ENCODE measurements around the gene SLC17A2. TPM values are rescaled to one million over a fixed set of nuclear protein-coding genes. Genes with fewer than 3 reads are reported as not detected.
"Not testable (repeated sequence)": the region's sequence is repeated elsewhere in the genome, so short reads cannot be mapped to it uniquely, and the experiment has no call there.

Gene SLC17A2
- total and polyA plus RNA-seq, 2 of the 13 experiments (the other 11 are each of a cell fraction or from before 2014, with no cell fraction given) = 11.2 to 32.4 TPM

- intact Hi-C loops (cut with micrococcal nuclease; ENCODE audit: unreplicated experiment) = loop anchor here (1.0 kb wide), 1 partner anchor 16 kb away; no protein-coding TSS in a partner anchor
- CTCF ChIA-PET (ENCODE audit: low intra/inter-chr PET ratio, low total read pairs) = not testable (repeated sequence)
- TF ChIP-seq ZBTB38 (CRISPR knock-in tag; IDR thresholded peaks at IDR 0.05) (peak; percentile 98), EEA1 (CRISPR knock-in tag; IDR thresholded peaks at IDR 0.05; ENCODE audit: borderline replicate concordance) (peak; percentile 56; the same call in 1 of the 2 replicates), SRY (CRISPR knock-in tag; IDR thresholded peaks at IDR 0.05) (peak; percentile 23; the same call in 1 of the 2 replicates), RXRA (CRISPR knock-in tag; IDR thresholded peaks at IDR 0.05) (0 out of 2 replicates have a peak, but pooled peaks have one; percentile 16), ZNF737 (CRISPR knock-in tag; IDR thresholded peaks at IDR 0.05; ENCODE audit: borderline replicate concordance) (peak; percentile 82; the same call in 1 of the 2 replicates), ZFY (CRISPR knock-in tag; IDR thresholded peaks at IDR 0.05) (peak; percentile 19; the same call in 1 of the 2 replicates), ZNF598 (CRISPR knock-in tag; IDR thresholded peaks at IDR 0.05; ENCODE audit: borderline replicate concordance) (0 out of 2 replicates have a peak, but pooled peaks have one; percentile 68), WIZ (CRISPR knock-in tag; IDR thresholded peaks at IDR 0.05) (peak; percentile 23; the same call in 1 of the 2 replicates), ZNF687 (CRISPR knock-in tag; IDR thresholded peaks at IDR 0.05) (peak; percentile 68), ARHGAP35 (CRISPR knock-in tag; IDR thresholded peaks at IDR 0.05; ENCODE audit: borderline replicate concordance) (0 out of 2 replicates have a peak, but pooled peaks have one; percentile 44), ZNF891 (CRISPR knock-in tag; IDR thresholded peaks at IDR 0.05) (peak; percentile 73; the same call in 1 of the 2 replicates), ZNF44 (CRISPR knock-in tag; IDR thresholded peaks at IDR 0.05) (0 out of 2 replicates have a peak, but pooled peaks have one; percentile 36), NFKB2 (CRISPR knock-in tag; IDR thresholded peaks at IDR 0.05; ENCODE audit: borderline replicate concordance) (0 out of 2 replicates have a peak, but pooled peaks have one; percentile 19), SALL1 (CRISPR knock-in tag; IDR thresholded peaks at IDR 0.05) (peak; percentile 39; the same call in 1 of the 2 replicates)
- TF ChIP-seq, protein P1, sequence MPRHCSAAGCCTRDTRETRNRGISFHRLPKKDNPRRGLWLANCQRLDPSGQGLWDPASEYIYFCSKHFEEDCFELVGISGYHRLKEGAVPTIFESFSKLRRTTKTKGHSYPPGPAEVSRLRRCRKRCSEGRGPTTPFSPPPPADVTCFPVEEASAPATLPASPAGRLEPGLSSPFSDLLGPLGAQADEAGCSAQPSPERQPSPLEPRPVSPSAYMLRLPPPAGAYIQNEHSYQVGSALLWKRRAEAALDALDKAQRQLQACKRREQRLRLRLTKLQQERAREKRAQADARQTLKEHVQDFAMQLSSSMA (CRISPR knock-in tag; IDR thresholded peaks at IDR 0.05) = peak; percentile 48; the same call in 1 of the 2 replicates
- TF ChIP-seq, protein P2, sequence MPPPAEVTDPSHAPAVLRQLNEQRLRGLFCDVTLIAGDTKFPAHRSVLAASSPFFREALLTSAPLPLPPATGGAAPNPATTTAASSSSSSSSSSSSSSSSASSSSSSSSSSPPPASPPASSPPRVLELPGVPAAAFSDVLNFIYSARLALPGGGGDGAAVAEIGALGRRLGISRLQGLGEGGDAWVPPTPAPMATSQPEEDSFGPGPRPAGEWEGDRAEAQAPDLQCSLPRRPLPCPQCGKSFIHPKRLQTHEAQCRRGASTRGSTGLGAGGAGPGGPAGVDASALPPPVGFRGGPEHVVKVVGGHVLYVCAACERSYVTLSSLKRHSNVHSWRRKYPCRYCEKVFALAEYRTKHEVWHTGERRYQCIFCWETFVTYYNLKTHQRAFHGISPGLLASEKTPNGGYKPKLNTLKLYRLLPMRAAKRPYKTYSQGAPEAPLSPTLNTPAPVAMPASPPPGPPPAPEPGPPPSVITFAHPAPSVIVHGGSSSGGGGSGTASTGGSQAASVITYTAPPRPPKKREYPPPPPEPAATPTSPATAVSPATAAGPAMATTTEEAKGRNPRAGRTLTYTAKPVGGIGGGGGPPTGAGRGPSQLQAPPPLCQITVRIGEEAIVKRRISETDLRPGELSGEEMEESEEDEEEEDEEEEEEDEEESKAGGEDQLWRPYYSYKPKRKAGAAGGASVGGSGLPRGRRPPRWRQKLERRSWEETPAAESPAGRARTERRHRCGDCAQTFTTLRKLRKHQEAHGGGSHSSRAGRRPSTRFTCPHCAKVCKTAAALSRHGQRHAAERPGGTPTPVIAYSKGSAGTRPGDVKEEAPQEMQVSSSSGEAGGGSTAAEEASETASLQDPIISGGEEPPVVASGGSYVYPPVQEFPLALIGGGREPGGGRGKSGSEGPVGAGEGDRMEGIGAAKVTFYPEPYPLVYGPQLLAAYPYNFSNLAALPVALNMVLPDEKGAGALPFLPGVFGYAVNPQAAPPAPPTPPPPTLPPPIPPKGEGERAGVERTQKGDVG (CRISPR knock-in tag; IDR thresholded peaks at IDR 0.05; ENCODE audit: borderline replicate concordance) = peak; percentile 76; the same call in 1 of the 2 replicates
Observed at GRCh38 chr6:25929785-25930184, 706 bp downstream of the SLC17A2 start.

More at GRCh38 chr6:25929785-25930184, 706 bp downstream of the SLC17A2 start:
- not testable (repeated sequence) for H3K27me3 ChIP-seq (ENCODE audit: control insufficient read depth in 1 of 2, insufficient read depth in 2 of 2, low read length in 2 of 2); H4K20me1 ChIP-seq (ENCODE audit: insufficient read depth, low read length); H2AFZ ChIP-seq (ENCODE audit: low read length); H3K36me3 ChIP-seq (replicated peaks in 1 of 2; ENCODE audit: control insufficient read depth in 1 of 2, insufficient read depth in 2 of 2, low read length in 2 of 2); FAIRE-seq; H3K9me3 ChIP-seq (ENCODE audit: low read length); DNase-seq (ENCODE audit: low spot score); ATAC-seq; BruUV-seq (replicated peaks)
- peak overlapping the region; percentile 81 for H3K27ac ChIP-seq (ENCODE audit: extremely low read length, insufficient read depth, low read length)
- 94% methylated on average over 12 of the region's 12 CpGs for whole genome bisulfite sequencing (ENCODE audit: low lambda C conversion rate)
- H3K9ac ChIP-seq (ENCODE audit: insufficient read depth, low read depth, low read length) = peak overlapping the region; percentile 67
- POLR2A ChIA-PET = interaction anchor here (0.7 kb wide), 1 partner anchor 63 kb away, joined by 3 read pairs; no protein-coding TSS in a partner anchor
- in situ Hi-C loops (cut with HindIII; ENCODE audit: extremely low pct_ligation_motif_present, low pct_unique_long_range_greater_than_20kb) = loop anchor here (5.0 kb wide), 1 partner anchor 32 kb away; no protein-coding TSS in a partner anchor
- peak overlapping the region in 2 of 3 experiments; percentile 43 to 45; a peak in 4 of 6 replicates for H3K4me3 ChIP-seq (replicated peaks in 1 of 3; ENCODE audit: insufficient read depth in 1 of 3, low read depth in 2 of 3, low read length in 3 of 3)
- peak overlapping the region; percentile 82 for H3K4me2 ChIP-seq (ENCODE audit: low read depth, low read length)
- peaks cover 79% of the 10 kb centered on the region for H3K4me1 ChIP-seq (ENCODE audit: insufficient read depth, low read length)
- H3K79me2 ChIP-seq (ENCODE audit: insufficient read depth, low read length) = peaks cover 11% of the 10 kb centered on the region
